ENCODE data around the gene KISS1.

The KISS1 gene

GRCh38 chr1:204216880-204217647 is 20.8 kb upstream of the KISS1 start:
- DNase-seq: no peak

DNA sequence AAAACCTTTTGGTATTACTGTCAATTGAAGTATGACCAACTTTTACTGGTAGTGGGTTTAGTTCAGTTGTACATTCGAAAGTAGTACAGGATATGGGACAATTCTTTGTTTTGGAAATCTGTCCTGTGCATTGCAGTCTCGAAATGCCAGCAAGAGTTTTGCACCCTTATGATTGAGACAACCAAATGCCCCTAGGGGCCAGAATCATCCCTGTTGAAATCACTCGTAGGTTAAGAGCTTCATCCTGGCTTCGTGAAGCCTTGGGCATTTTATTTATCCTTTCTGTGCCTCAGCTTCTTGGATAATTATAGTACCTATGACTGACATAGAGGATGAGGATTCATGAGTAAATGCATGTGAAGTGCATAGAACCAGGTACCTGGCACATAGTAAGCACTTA is 19.9 kb upstream of the KISS1 start:
- no peak for DNase-seq

DNA sequence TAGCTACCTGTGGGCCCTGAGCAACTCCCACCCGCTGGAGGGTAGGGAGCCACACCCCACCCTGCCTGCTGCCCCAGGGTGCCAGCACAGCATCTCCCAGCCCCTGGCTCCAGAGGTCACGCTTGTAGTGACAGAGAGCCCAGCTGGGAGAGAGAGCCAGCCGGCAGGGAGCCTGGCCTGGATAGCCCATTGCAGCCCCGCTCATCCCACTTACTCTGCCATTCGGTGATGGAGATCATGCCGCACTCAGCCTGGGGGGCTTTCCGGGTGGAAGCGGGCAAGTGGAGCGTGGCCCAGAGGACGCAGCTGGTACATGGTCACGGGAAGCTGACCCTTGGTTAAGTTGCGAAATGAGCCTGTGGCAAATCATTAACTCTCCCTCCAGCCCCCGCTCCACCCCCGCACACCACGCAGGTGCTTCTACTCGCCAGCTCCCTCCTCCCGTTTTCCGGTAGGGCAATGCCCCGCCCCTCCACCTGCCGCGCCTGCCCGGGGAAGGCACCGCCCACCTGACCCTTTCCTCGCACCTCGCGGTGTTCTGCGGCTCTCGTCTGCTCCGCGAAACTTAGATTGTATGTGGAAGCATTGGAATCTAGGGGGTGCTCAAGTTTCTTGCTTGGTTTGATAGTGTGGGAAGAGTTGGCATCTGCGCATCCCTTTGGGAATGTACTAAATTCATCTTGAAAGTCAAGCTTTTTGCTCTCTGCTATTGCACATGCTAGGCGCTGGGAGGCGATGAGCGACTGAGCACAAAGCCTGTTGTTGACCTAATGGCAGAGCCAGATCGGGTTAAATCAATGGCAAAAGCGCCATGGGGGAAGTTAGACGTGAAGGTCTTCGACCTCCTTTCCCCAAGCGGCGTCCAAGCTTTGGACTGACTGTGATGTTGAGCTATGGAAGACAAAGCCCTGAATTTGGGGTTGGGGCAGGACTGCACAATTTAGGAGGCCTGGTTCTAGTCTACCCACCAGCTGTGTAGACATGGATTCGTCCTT is 17.7 kb upstream of the KISS1 start, which contains the start of gene GOLT1A:
TSS of gene GOLT1A (minus strand) at position 321 of the 995 bp plus-strand sequence. CDS start at position 239, 82 bp downstream.
- DNase-seq: no peak

GRCh38 chr1:204212715-204213114 is 16.4 kb upstream of the KISS1 start:
- no peak for DNase-seq

- DNase-seq: no peak
These were observed 14.8 kb upstream of the KISS1 start for GRCh38 chr1:204211046-204211445.

GRCh38 chr1:204207136-204207616 is 10.9 kb upstream of the KISS1 start:
- DNase-seq: peak; percentile 72

- DNase-seq: no peak
These were observed 9.8 kb upstream of the KISS1 start for GRCh38 chr1:204206121-204206520.

- DNase-seq: no peak
These were observed 9.2 kb upstream of the KISS1 start for GRCh38 chr1:204205486-204205885.

GRCh38 chr1:204204944-204205343 is 8.7 kb upstream of the KISS1 start:
- no peak for DNase-seq

- DNase-seq: peak; percentile 24
These were observed 7.0 kb upstream of the KISS1 start for GRCh38 chr1:204203206-204203767.

GRCh38 chr1:204202481-204202880 is 6.2 kb upstream of the KISS1 start:
- peak; percentile 15 for DNase-seq

GRCh38 chr1:204201348-204202040 is 5.2 kb upstream of the KISS1 start:
- peak; percentile 37 for DNase-seq

- DNase-seq: peak; percentile 38
These were observed 3.3 kb upstream of the KISS1 start for GRCh38 chr1:204199579-204199978.

- DNase-seq: peak; percentile 39
These were observed 2.4 kb upstream of the KISS1 start for GRCh38 chr1:204198348-204199340.

GRCh38 chr1:204197068-204197467 is 777 bp upstream of the KISS1 start:
- peak; percentile 27 for DNase-seq

DNA sequence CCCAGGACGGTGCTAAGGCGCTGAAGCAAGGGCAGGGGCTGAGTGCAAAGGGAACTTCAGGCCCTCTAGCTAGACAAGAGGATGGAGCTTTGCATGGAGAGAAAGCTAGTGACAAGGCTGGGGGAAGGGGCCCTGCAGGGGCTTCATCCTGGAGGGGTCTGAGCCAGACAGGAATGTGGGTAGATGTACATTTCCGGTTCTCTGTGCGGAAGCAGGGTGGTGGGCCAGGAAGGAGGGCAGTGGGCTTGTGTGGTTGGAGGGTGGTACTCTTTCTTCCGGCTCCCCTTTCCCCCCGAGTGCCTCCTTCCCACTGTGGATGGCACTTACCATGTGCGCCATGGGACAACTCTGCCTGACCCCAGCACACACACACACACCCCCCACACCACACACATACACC is 1.5 kb downstream of the KISS1 start:
- peak; percentile 21 for DNase-seq

GRCh38 chr1:204194080-204194479 is 2.2 kb downstream of the KISS1 start:
- peak; percentile 28 for DNase-seq

DNA sequence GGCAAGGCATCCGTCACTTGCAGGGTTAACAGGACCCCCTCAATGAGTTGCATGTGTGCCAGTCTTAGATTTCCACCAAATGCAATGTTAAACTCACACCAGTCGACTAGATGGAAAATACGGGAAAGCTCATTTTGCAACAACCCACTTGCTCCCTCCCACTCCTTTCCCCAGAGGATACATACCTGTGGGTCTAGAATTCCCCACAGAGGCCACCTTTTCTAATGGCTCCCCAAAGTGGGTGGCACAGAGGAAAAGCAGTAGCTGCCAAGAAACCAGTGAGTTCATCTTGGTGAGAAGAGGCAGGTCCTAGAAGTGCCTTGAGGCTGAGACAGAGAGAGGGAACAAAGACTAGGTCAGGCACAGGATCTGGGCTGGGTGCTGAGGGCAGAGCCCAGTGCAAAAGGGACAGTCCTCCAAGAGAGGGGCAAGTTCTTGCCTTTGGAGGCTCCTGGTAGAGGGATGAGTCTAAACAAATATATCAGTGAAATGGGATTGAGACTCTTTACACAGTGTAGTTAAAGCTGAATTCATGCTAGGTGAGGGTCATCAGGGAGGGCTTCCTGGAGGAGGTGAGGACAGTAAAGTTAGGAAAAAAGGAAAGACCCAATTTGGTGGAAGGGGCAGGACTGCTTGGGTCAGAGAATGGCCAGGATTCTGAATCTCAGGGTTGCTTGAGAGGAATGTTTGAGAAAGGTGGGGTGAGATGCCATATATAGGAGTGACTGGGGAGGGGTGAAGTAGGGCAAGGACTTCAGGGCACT is 3.5 kb downstream of the KISS1 start:
- DNase-seq: no peak

DNA sequence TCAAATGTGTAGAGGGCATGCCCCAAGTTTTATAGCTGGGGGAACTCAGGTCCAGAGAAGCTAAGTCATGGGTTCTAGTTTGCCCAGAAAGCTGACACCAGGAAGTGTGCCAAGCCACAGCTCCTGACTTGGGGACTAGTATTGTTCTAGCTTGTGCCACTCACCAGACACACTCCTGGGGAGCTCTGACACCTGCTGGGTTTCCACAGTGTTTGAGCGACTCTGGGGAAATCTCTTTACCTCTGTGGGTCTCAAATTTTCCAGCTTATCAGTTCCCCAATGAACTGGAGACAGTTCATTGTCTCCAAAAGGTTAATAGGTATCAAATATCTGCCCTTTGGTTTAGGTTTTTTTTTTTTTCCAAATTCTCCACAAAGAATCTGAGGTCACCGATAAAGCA is 4.2 kb downstream of the KISS1 start:
- no peak for DNase-seq

GRCh38 chr1:204191456-204191855 is 4.8 kb downstream of the KISS1 start:
- DNase-seq: no peak

Measured in right forelimb (tissue), 1 donor.